MM.1S (cell line): ENCODE data around the gene CD44.

Experiments used
- DNase-seq: peaks from one replicate; pipeline ENCODE4 v3.0.0-alpha.2; 2015
- H2AFZ ChIP-seq: fragments of 300-600 bp; sonication (generic); 2 replicates; pipeline ENCODE4 v1.6.0; 2016; ENCODE audit warnings: antibody characterized with exemption, low read length
- H3F3A ChIP-seq: fragments of 300-600 bp; sonication (generic); 2 replicates; pipeline ENCODE4 v1.6.1; 2016; ENCODE audit warnings: mild to moderate bottlenecking, antibody characterized with exemption, low read length, moderate library complexity, mixed read lengths; ENCODE audit not compliant: insufficient read depth
- H3K27ac ChIP-seq: fragments of 300-600 bp; sonication (generic); 2 replicates; pipeline ENCODE4 v1.5.1; 2016; ENCODE audit warnings: mild to moderate bottlenecking, low read length
- H3K27me3 ChIP-seq: fragments of 300-600 bp; sonication (generic); replicated peaks from 2 replicates; pipeline ENCODE4 v1.6.0; 2016; ENCODE audit warnings: low read length; ENCODE audit not compliant: insufficient read depth
- H3K36me3 ChIP-seq: fragments of 300-600 bp; sonication (generic); replicated peaks from 2 replicates; pipeline ENCODE4 v1.6.1; 2016; ENCODE audit warnings: mild to moderate bottlenecking, low read length, mixed read lengths; ENCODE audit not compliant: insufficient read depth
- H3K4me1 ChIP-seq: fragments of 300-600 bp; sonication (generic); 2 replicates; pipeline ENCODE4 v1.6.1; 2016; ENCODE audit warnings: low read length, mixed read lengths
- H3K4me2 ChIP-seq: fragments of 300-600 bp; sonication (generic); 2 replicates; pipeline ENCODE4 v1.6.0; 2016; ENCODE audit warnings: low read depth, low read length
- H3K4me3 ChIP-seq: fragments of 300-600 bp; sonication (generic); 2 replicates; pipeline ENCODE4 v1.5.1; 2016; ENCODE audit warnings: low read length, mixed read lengths
- H3K79me2 ChIP-seq: fragments of 300-600 bp; sonication (generic); 2 replicates; pipeline ENCODE4 v1.6.1; 2016; ENCODE audit warnings: mixed run types, low read length, mixed read lengths
- H3K9ac ChIP-seq: fragments of 300-600 bp; sonication (generic); 2 replicates; pipeline ENCODE4 v1.6.1; 2016; ENCODE audit warnings: low read length, mixed read lengths
- H3K9me2 ChIP-seq: fragments of 300-600 bp; sonication (generic); replicated peaks from 2 replicates; pipeline ENCODE4 v1.6.1; 2016; ENCODE audit warnings: mild to moderate bottlenecking, low read length, mixed read lengths; ENCODE audit not compliant: insufficient read depth
- H3K9me3 ChIP-seq: fragments of 300-600 bp; sonication (generic); replicated peaks from 2 replicates; pipeline ENCODE4 v1.6.1; 2016; ENCODE audit warnings: mild to moderate bottlenecking, low read length, mixed read lengths; ENCODE audit not compliant: insufficient read depth
- H4K20me1 ChIP-seq: fragments of 300-600 bp; sonication (generic); 2 replicates; pipeline ENCODE4 v1.6.1; 2016; ENCODE audit warnings: mild to moderate bottlenecking, low read length, moderate library complexity, mixed read lengths; ENCODE audit not compliant: insufficient read depth
- CTCF ChIP-seq: fragments of 300-600 bp; sonication (generic); IDR thresholded peaks from 2 replicates; pipeline ENCODE4 v1.5.1; 2016; ENCODE audit warnings: antibody characterized with exemption, low read length, mixed read lengths
- EZH2 ChIP-seq: fragments of 300-600 bp; sonication (generic); optimal IDR thresholded peaks from 2 replicates; pipeline ENCODE3; 2017; ENCODE audit warnings: low read depth, mild to moderate bottlenecking, antibody characterized with exemption, low read length, mixed read lengths
- EZH2phosphoT487 ChIP-seq: fragments of 300-600 bp; sonication (generic); IDR thresholded peaks from 2 replicates; pipeline ENCODE4 v1.6.1; 2018; ENCODE audit warnings: antibody characterized with exemption, low read length

CD44 gene

GRCh38 chr11:35237860-35238715 is 99.1 kb downstream of the CD44 start:
- H3K36me3 ChIP-seq, result no peaks in the 10 kb centered on the region
- peak overlapping the region; percentile 43 for H3K4me2 ChIP-seq
- H3K79me2 ChIP-seq, result no peaks in the 10 kb centered on the region
- H3K9me2 ChIP-seq, result no peaks in the 10 kb centered on the region
- H2AFZ ChIP-seq, result 0 out of 2 replicates have a peak overlapping the region, but pooled peaks have one; percentile 5
- H3K27me3 ChIP-seq, result no peaks in the 10 kb centered on the region
- peaks cover 3% of the 10 kb centered on the region; the same call in 1 of the 2 replicates for H3F3A ChIP-seq
- peaks cover 12% of the 10 kb centered on the region for H3K4me1 ChIP-seq
- DNase-seq, result peak; percentile 76
- no peak overlapping the region for H3K27ac ChIP-seq
- TF ChIP-seq EZH2phosphoT487 (no peak), CTCF (peak; percentile 97)
- H4K20me1 ChIP-seq, result no peaks in the 10 kb centered on the region
- no peak overlapping the region for H3K9ac ChIP-seq
- no peaks in the 10 kb centered on the region for H3K9me3 ChIP-seq
- no peak overlapping the region for H3K4me3 ChIP-seq

- no peaks in the 10 kb centered on the region for H3F3A ChIP-seq
- peaks cover 9% of the 10 kb centered on the region for H3K4me1 ChIP-seq
- no peak overlapping the region for H3K4me2 ChIP-seq
- no peak overlapping the region for H3K4me3 ChIP-seq
- no peaks in the 10 kb centered on the region for H3K9me2 ChIP-seq
- H3K79me2 ChIP-seq, result no peaks in the 10 kb centered on the region
- no peaks in the 10 kb centered on the region for H3K36me3 ChIP-seq
- no peaks in the 10 kb centered on the region for H3K9me3 ChIP-seq
- H3K9ac ChIP-seq, result no peak overlapping the region
- no peak for DNase-seq
- H4K20me1 ChIP-seq, result no peaks in the 10 kb centered on the region
- TF ChIP-seq CTCF (no peak), EZH2phosphoT487 (no peak), EZH2 (no peak)
- no peak overlapping the region for H2AFZ ChIP-seq
- no peaks in the 10 kb centered on the region for H3K27me3 ChIP-seq
- no peak overlapping the region for H3K27ac ChIP-seq
Observed at GRCh38 chr11:35238882-35239281, 99.9 kb downstream of the CD44 start.

DNA sequence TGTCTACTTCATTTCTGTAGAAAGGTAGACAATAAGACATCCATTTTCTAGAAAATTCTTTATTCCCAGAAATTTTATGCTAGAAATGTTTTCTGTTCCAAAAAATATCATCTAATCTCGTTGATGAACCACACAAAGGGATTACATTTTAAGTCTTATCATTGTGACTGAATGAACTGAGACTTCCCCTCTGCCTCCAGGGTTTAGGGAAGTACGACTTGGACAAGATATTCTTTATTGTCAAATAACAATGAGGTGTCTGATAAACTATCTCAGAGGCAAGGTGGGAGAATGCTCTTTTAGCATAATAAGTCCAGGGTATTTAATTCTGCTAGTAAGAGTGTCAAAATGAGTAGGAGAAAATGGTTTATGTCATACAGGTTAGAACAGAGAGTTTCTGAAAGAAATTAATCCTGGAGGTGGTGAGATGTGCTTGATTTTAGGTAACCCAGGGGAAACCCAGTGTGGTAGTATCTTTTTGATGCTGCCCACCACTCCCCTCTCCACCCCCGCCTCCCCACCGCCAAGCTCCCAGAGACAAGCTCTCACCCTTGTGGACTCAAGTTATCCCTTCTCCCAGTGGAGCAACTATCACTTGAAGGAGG is 100.6 kb downstream of the CD44 start:
- TF ChIP-seq CTCF (no peak), EZH2 (no peak), EZH2phosphoT487 (no peak)
- H3K4me3 ChIP-seq, result no peak overlapping the region

More for the DNA sequence above, 100.6 kb downstream of the CD44 start:
- Histone ChIP-seq H3K27me3 (no peaks in the 10 kb centered on the region), H3K27ac (no peak overlapping the region), H3K9ac (no peak overlapping the region), H3K9me3 (no peaks in the 10 kb centered on the region), H4K20me1 (no peaks in the 10 kb centered on the region), H3K36me3 (no peaks in the 10 kb centered on the region), H3F3A (no peaks in the 10 kb centered on the region), H3K4me2 (no peak overlapping the region), H3K4me1 (peaks cover 9% of the 10 kb centered on the region), H3K79me2 (no peaks in the 10 kb centered on the region), H2AFZ (no peak overlapping the region), H3K9me2 (no peaks in the 10 kb centered on the region)
- no peak for DNase-seq
